HG02973 (cell line): ENCODE measurements around the gene PLD1.

Experiments
- ATAC-seq: cut with Tn5 transposase; IDR thresholded peaks from one replicate; pipeline ENCODE4 v1.9.1; 2021; ENCODE audit warnings: moderate library complexity; ENCODE audit not compliant: unreplicated experiment

Gene PLD1

DNA sequence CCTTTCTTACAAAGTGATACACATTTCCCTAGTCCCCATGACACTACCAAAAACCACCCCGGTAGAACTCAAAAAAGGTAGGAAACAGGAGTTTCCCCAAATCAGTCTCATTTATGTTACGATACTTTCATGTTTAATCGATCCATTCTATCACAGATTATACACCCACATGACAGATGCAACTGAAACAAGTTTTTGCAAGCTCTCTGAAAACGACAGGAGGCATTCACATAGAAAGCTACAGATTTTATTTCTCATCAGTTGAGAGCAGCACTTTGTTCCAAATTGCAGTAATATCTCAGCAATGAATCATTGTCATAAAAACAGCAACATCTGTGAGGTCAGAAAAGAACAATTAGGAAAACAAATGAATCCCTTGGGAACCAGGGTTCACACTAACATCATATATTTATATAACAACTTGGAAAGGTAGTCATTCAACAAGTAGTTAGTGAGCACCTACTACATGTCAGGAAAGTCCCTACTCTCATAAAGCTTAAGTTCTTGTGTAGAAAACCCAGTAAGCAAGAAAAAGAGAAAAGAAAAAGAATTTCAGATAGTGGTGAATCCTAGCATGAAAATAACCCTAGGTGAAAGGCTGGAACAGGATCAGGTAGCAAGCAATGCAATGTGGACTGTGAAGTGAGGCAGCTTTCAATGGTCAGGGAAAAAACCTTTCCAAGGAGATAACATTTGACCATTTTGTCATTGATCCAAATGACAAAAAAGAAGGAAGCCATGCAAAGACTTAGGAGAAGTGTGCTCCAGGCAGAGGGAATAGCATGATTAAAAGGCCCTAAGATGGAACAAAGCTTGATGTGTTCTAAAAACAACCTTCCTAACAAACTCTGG is 8.3 kb downstream of the PLD1 start:
- no peak for ATAC-seq

DNA sequence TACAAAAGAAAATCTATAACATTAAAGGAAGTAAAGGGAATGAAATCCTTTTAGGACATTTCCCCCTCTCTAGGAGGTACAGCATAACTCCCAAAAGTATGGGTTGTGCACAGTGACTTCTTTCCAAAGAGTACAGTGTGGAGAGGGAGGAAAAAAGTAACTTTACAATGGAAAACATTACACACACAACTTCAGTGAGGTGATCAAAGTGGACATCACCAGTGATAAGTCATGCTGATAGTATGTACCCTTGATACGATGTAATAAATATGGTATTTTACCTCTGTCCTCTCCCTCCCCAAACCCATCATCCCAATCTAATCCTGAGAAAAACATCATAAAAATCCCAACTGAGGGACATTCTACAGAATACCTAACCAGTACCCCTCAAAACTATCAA is 10.8 kb downstream of the PLD1 start:
- no peak for ATAC-seq

- ATAC-seq = no peak
Observed at GRCh38 chr3:171797873-171798272, 12.4 kb downstream of the PLD1 start.

GRCh38 chr3:171797265-171797679 is 13.0 kb downstream of the PLD1 start:
- no peak for ATAC-seq

GRCh38 chr3:171796625-171797264 is 13.5 kb downstream of the PLD1 start:
- ATAC-seq = no peak

DNA sequence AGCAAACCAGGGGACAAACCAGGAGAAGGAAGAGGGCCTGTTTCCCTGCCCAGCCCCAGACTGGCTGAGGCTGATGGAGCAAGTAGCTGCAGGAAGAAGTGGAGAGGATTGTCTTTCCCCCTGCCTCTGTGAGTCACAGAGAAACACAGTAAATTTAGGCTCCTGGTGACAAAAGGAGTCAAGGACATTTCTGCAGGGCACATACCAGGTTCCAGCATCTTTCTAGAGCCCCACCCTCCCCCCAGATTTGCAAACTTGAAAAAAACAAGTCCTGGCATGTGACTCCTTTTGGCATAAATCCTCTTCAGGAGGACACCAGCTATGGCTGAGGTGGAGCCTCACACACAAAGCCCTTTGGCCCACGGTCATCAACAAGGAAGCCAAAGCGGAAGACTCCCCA is 17.8 kb downstream of the PLD1 start:
- ATAC-seq = no peak

GRCh38 chr3:171791692-171792076 is 18.6 kb downstream of the PLD1 start:
- no peak for ATAC-seq

DNA sequence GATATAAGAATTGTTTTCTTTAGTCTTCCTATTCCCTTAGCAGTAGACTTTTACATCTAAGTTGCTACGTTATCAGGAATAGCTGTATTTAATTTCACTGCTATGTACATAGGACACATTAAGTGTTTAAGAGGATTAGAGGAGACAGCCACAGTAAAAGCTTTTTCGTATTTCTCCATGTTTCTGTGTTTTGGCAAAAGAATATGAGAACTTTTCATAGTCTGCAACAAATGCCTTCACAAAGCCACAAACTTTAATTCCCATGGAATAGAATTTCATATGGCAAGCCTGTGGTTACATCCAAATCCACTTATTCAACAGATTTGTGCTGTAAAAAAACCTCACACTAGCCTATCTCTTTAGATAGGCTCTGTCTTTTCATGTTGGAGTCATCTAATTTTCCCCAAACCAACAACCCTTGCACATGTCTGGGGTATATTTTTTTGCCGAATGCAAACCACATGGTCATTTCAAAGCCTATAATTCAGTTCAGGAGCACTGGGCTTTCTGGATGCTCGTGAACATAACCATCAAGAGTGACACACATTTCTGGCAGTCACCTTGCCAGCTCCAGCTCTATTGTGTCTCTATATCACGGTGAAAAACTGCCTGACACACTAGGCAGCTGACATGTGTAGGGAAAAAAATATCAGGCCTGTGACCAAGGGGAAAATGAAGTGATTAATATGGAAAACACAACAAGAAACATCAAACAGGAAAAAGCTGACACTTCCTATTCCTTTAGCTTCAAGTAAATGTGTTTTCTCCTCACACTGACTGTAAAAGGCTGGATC is 19.2 kb downstream of the PLD1 start:
- ATAC-seq = no peak

- ATAC-seq = no peak
Observed at GRCh38 chr3:171790574-171790897, 19.7 kb downstream of the PLD1 start.

GRCh38 chr3:171789759-171790505 is 20.4 kb downstream of the PLD1 start:
- ATAC-seq = no peak

DNA sequence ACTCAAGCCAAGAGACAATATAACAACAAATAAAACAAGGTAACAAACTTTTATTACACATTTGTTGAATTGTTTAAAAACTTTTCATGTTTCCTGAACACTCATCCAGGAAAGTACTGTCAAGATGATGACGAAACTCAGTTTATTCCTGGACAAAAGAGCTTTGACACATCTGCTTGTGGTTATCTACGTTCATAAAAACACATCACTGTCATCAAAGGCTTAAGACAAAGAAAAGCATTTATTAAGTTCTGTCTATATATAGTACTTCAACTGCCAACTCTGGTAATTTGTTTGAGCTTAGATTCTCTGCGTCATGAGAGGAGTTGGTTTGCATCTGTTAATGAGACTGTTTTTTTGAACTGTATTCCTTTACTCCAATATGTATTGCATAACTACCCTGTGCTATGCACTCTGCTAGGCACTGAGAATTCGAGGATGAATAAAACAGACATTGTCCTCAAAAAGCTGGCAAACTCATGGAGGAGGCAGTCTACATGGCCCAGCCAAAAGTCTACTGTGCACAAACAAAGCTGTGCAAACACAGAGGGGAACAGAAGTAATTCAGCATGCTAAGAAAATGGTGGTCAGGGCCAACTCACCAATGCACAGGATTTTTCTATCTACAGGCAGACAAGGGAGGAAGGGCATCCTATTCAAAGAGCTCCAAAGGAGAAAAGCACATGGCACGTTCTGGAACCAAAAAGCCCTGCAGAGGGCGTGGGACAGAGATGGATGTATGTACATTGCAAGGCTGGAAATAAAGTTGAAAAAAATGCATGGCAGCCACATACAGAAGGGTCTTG is 21.5 kb downstream of the PLD1 start:
- no peak for ATAC-seq

DNA sequence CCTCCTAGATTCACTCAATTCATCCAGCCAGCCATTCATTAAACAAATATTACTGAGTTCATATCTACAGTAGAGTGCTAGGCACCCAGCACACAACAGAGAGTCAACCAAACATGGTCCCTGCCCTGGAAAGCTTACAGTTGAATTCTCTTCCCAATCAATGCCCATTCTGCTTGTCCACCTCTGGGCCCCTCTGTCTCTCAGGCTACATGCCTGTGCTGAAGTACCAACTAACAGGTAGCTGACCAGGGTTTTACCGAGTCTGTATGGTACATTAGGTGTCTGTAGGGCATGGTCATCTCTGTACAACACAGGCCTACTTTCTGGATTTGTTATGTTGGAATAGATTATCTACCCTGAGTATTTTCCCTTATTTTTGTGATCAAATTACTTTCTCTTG is 23.3 kb downstream of the PLD1 start:
- no peak for ATAC-seq

DNA sequence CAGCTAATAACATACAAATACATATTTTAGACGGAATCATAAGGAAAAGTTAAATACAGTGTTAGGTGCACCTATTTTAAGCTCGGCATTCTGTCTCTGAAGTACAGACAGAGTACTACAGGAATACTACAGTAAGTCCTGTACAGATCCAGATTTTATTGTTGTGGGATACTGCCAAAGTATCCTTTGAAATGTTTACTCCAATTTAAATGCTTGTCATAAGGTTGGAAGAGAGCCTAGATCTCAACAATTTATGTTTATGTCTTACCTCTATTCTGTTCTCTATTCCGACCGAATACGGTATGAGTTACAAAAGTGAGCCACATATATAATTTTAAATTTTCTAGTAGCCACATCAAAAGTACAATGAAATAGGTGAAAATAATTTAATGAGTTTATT is 25.3 kb downstream of the PLD1 start:
- ATAC-seq = no peak

GRCh38 chr3:171784387-171784786 is 25.9 kb downstream of the PLD1 start:
- no peak for ATAC-seq

GRCh38 chr3:171783626-171784025 is 26.7 kb downstream of the PLD1 start:
- no peak for ATAC-seq

DNA sequence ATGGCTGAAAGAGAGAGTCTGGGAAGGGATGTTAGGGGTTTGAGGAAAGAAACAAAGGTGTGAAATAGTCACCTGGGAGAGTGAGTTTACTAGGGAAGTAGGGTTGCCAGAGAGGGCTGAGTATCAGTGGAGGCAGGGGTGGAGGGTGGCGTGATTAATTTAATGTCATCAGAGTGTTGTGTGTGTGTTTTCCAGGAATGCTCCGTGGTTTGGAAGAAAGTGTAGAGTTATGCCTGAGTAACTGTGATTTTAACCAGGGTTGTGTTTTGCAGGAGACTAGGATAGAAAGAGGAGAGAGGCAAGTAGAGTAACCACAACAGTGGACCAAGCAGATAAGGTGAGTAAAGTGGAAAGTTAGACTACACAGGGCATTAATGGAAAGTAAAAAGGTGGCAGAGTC is 27.2 kb downstream of the PLD1 start:
- no peak for ATAC-seq

DNA sequence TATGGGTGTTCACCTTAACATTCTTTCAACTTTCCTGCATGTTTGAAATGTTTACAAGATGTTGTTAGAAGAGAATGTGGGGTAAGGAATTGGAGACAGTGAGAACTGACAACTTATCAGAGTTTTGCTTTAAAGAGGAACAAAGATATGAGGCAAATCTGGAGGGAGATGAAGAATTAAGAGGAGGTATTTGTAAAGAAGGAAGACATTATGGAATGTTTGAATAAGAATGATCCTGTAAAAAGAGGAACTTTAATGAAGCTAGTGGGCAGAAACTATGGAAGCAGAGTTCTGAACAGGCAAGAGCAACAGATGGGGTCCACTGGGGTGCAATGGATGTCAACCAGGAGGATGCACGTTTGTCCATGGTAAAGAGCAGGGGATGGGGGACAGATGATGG is 27.7 kb downstream of the PLD1 start:
- ATAC-seq = no peak

- ATAC-seq = no peak
Observed at GRCh38 chr3:171781711-171782127, 28.6 kb downstream of the PLD1 start.

- ATAC-seq = no peak
Observed at GRCh38 chr3:171778493-171778892, 31.8 kb downstream of the PLD1 start.

DNA sequence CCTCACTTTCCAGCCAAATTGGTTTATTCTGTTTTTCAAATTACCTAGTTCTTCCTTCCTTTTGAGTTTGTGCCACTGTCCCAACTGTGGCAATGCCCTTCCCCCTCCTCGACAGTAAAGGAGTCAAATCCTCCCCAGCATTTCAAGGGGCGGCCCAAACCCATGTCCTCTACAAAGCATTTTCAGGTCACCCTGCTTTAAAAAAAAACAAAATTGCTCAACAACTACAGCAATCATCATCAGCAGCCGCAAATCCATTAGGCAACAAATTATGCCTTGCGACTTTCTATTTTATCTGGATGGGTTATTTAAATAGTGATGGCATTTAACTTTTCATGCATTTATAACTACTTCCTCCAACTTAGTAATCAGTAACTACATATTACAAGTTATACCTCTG is 32.7 kb downstream of the PLD1 start:
- ATAC-seq = no peak
